Left forelimb (tissue), 1 donor: ENCODE measurements around the gene PPIB.
"Not testable (repeated sequence)": the region's sequence is repeated elsewhere in the genome, so short reads cannot be mapped to it uniquely, and the experiment has no call there.

Experiments
- DNase-seq: peaks from one replicate; pipeline ENCODE4 v3.0.0-alpha.2; 2018; ENCODE audit warnings: low spot score

PPIB gene

DNA sequence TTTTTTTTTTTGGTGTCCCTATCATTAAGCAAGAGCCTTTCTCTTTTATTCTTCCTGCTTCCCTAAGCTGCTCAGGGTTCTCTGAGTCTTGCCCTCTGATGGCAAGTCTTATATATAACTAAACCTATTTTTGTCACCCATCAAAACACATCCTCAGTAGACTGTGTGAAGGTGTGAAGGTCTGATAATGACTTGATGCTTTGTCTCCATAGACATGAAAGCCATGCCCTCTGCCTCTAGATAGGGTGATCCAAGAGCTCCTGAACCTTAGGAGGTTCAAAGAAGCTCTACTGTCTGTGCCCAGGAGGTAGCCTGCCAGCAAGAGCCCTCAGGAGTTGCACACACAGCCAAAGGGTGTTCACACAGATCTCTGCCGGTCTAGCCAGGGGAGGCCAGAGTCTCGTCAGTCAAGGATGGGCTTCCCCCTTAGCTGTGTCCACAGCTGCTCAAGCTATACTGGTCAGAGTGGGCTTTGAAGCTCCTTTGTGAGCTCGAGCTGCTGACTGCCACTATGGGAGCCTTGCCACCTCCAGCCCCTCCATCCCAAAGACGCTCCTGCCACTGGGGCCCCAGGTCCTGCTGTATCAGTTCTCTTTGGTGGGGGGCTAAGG is 24.4 kb downstream of the PPIB start:
- no peak for DNase-seq

DNA sequence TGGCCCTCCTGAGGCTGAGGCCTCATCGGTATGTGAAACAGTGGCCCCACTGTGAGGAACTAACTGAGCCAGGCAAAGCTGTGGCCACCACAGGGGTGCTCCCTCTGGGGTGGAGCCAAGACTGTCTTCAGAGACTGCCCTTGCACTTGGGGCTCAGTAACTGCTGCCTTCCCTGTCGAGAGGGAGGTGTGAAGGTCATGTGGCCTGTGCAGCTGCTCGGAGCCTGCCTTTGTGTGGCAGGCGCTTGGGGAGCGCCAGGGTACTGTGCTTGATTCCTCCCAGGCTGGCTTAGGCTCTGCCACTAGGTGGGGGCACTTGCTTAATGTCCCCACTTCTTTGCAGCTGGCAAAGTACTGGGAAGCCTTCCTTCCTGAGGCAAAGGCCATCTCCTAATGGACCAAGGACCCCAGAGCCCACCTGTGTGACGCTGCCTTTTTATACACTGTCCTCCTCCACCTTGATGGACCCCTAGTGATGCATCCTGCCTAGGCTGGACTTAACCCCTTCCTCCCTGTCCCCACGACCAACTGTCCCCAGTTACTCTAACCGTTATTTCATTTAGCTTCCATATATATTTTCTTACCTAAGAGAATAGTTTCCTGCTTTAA is 25.5 kb downstream of the PPIB start:
- no peak for DNase-seq

DNA sequence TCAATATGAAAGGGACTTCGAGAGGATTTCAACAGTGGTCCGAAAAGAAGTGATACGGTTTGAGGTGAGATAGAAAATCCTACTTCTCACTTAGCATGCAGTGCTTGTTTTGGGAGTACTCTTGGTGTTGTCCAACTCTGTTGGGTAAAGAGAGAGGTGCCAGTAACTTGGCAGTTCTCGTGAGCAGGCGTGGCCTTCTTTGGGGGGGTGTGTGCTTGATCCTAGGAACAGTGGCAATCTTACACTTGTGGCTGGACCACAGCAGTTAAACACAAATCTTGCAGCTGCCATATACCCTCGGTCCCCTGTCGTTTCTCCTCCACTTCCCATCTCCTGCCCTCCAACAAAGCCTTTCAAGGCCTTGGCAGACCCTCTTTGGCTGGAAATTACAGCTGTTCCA is 26.5 kb downstream of the PPIB start:
- no peak for DNase-seq

DNA sequence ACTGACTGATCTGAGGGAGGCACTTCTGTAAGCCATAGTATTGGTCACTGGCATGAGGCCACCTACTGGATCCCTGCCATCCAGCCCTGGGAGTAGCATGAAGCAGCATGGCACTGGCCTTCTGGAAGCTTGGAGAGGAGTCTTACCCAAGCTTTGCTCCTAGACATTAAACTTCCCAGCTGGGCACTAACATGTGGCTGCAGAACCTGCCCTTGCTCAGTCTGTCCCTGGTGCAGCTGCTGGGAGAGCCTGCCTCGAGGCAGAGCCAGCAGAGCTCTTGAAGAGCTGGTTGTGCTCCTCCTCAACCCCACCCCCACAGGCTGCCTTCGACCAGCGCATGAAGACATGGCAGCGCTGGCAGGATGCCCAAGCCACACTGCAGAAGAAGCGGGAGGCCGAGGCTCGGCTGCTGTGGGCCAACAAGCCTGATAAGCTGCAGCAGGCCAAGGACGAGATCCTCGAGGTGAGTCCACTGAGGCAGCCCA is 28.4 kb downstream of the PPIB start:
- no peak for DNase-seq

DNA sequence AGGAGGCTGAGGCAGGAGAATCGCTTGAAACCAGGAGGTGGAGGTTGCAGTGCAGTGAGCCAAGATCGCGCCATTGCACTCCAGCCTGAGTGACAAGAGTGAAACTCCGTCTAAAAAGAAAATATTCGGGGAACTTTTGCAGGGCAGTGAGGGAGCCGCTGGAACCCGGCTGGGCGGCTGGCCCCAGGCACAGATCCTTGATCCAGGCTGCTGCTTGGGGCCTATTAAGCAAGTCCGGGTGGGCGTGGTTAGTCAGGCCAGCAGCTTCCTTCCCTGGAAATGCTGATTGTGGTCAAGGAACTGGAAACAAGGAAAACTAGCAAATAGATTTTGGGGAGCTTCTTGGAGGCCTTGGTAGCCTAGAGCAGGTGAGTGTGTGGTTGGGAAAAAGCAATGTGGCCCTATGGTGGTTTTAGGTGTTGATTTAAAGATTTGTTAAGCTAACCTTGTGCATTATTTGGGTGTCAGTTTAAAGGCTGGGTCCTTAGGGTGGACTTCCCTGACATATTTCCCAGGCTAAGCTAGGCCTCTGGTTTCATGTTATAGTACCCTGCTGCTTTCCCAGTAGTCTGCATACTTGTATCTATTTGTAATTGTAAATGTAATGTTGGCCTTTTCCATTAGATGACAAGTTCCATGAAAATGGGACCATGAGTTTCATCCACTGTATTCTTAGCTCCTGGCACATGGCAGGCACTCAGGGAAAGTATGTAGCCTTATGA is 29.0 kb downstream of the PPIB start:
- no peak for DNase-seq

DNA sequence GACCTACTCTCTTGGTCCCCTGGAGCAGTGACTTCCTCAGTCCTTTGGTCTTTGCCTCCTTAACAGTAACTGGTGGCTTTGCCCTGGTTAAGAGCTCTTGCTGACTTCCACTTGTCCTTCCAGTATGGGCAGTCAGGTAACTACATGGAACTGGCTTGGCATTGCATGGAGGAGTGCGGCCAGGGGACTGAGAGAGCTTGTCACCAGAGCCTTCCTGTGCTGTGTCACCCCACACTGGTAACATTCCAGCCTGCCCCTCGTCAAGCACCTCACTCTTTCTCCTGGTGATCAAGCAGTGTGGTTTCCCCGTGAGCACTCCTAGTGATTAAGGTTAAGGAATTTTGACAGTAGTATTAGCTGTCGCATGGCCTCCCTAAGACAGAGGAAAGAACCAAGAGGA is 30.6 kb downstream of the PPIB start:
- no peak for DNase-seq

DNA sequence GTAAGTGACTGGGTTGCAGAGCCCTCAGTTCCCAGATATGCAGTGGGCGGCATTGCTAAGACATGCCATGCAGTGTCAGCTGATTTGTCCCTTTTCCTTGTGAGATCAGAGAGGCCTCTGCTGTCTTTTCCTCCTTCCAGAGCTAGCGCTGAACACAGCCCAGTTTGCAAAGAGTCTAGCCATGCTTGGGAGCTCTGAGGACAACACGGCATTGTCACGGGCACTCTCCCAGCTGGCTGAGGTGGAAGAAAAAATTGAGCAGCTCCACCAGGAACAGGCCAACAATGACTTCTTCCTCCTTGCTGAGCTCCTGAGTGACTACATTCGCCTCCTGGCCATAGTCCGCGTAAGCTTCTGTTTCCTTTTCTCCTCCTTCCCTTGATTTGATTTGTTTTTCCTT is 31.3 kb downstream of the PPIB start:
- no peak for DNase-seq

DNA sequence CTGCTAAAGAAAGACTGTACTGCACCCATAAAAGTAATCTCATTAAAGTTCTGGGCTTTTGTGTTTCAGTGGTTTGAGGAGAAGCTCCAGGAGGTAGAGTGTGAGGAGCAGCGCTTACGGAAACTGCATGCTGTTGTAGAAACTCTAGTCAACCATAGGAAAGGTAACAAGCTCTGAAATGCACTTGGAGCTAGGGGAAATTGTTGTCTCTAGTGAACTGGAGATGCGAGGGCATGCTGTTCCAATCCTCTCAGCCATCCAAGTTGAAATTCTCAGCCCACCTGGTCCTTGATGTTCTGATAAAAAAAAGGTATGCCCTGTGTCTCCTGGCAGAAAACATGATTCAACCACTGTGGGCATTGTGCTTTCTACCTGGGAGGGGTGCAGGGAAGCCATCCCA is 32.7 kb downstream of the PPIB start:
- DNase-seq: no peak

DNA sequence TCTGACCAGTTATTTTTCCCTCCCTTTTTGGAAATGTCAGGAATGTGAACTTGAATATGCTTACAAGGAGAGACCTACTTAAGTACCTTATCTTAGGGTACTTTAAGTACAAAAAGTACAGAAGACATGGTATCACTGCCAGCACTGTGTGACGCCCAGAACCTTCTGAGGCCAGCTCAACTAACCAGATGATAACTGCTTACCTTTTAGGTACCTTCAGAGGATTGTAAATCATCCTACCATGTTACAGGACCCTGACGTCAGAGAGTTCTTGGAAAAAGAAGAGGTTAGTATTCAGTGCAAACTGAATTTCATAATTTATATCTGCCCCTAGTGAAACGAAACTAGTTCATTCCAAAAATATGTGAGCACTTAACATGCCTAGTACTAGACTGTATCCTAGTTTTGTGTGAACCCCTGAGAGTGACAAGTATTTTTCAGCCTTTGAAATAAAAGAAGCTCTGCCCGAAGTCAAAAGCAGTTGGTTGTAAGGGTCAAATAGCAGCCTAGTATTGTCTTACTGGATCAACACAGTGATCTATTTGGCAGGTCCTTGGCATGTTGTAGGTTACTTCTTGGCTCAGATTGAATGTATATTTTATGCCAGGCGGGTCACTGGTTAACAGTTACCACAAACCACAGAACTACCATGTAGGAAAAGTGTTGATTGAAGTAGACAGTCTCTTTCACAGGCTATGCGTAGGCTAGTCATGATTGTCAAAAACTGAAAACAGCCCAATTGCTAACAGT is 35.1 kb downstream of the PPIB start:
- DNase-seq: no peak

DNA sequence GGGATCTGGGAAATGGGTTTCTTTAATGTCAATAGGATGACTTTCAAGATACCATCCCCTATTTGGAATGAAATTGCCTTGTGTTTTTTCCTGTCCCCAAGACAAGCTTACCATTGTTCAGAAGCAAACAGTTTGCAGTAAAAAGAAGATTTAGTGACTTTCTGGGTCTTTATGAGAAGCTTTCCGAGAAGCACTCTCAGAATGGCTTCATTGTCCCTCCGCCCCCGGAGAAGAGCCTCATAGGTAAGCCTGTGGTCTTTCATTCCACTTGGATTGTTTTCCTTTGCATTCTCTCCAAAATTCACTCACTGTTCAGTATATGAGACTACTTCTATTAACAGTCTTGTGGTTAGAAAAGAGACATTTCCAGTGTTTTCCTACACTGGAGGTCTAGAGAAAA is 36.8 kb downstream of the PPIB start:
- no peak for DNase-seq

DNA sequence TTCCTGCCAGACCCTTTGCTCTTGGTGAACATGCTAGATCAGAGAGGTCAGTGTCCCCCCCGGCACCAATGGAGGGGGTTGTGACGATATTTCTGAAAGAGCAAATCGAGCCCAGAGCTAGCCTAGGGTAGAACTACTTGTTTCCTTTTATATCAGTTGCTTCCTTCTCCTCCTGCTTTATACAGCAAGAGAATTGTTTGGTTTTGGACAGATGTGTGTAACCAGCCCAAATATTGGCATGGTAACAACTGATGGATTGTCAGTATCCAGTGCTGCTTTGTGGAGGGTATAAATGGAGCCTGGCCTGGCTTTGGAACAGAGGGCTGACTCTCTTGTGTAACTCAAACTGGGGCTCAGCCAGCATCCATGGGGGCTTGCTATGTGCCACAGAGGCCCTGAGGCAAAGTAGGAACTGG is 39.9 kb downstream of the PPIB start:
- no peak for DNase-seq

DNA sequence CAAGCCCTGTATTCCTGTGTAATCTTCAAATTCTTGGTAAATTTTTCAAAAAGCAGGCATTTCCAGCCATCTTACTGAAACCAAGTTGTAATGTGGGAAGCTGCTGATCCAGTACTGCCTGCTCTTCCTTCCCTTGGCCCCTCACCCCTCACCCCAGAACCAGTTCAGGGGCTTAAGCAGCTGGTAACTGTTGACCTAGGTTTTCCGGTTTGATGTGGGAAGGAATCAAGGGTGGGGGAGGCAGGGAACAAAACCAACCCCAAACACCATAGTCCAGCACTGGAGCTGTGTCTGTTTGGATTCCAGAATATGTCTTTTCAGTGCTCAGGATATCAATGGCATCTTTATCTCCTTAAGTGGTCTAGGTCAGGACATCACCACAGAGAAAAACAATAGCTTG is 40.4 kb downstream of the PPIB start:
- no peak for DNase-seq

DNA sequence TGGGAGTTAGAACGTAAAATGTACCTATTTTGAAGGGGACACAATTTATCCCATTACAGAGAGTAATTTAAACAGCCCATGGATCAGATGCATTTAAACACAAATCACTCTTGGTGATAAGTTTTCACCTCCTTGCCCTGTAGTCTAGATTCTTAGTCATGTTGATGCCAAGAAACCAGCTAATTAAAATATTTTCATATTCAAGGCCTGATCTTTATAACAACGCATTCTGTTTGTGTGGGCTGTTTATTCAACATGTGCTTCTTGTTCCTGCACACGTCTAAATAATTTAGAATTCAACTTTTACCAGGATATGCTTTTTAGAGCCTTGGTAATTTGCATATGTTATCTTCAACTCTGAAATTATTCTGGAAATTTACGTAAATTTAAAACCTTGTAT is 41.2 kb downstream of the PPIB start:
- no peak for DNase-seq

DNA sequence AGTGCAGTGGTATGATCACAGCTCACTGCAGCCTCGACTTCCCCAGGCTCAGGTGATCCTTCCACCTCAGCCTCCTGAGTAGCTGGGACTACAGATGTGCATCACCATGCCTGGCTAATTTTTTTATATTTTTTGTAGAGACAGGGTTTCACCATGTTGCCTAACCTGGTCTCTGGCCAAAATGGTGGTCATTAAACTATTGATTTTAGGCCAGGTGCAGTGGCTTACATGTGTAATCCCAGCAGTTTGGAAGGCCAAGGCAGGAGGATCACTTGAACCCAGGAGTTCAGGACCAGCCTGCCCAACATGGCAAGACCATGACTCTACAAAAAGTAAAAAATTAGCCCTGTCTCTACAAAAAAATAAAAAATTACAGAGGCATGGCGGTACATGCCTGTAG is 42.5 kb downstream of the PPIB start:
- not testable (repeated sequence) for DNase-seq

DNA sequence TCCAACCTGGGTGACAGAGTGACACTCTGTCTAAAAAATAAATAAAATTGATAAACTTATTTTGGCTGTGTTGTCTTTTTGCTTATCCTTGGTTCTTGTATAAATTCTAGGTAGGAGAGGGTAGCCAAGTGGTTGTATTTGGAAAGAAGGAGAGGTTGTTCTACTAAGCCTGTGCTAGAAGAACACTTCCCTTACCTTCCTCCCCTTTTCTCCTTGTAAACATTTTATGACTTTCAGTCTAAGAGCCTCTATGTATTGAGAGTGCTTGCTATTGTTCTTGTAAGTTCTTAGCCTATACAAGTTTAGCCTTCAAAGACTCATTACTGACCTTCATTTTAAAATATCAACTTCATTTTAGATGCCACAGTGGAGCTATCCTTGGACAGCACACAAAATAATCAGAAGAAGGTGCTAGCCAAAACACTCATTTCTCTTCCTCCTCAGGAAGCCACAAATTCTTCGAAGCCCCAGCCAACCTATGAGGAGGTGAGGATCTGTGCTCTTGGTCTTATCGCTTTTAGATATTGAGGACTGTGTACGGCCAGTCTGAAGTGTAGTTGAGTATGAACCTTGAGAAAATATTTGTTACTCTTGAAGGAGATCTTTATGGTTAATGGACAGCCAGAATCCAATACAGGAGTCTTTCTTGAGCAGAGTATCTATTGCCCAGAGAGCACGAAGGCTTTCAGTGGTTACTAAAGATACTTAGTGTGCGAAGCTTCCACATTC is 44.9 kb downstream of the PPIB start:
- DNase-seq: no peak

DNA sequence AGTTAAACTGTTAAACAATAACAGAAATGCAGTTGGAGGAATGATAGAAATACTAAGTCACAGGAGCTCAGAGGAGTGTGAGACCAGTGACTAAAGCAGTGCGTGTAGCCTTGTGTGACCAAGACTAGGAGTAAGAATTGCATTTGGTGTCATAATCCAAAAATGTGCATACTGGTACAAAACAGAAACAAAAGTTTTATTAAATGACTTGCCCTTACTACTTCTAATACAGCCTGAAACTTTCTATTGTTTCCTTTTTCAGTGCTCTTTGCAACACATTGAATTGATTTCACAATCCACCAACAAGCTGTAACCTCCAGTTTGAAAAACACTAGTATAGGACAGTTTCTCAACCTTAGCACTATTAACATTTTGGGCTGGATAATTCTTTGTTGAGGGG is 49.9 kb downstream of the PPIB start:
- no peak for DNase-seq

DNA sequence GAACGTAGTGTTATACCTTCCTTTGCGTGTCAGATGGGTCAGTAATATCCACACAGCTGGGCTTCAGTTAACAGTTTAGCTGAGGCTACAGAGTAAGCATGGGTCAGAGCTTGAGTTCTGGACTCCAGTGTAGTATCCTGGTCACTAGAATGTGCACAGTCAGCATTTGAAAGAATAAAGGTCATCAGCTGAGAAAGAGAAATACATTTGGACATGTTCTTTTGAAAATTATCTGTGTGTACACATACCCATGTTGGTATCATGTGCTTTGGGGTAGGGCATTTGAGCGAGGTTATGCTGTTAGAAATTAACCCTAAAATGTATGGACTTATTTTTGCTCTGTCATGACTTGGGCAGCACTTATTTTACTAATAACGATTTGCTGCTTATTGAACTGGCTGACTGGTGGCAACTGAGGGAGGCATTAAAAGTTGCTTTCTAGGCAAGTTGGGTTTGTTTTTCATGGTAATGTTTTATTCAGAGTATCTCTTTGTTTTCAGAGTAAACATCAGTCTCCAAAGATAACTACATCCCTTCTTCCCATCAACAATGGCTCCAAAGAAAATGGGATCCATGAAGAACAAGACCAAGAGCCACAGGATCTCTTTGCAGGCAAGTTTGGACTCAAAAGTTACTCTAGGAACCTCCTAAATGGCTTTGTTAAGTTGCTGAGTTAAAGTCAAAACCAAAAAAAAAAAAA is 50.6 kb downstream of the PPIB start:
- no peak for DNase-seq

DNA sequence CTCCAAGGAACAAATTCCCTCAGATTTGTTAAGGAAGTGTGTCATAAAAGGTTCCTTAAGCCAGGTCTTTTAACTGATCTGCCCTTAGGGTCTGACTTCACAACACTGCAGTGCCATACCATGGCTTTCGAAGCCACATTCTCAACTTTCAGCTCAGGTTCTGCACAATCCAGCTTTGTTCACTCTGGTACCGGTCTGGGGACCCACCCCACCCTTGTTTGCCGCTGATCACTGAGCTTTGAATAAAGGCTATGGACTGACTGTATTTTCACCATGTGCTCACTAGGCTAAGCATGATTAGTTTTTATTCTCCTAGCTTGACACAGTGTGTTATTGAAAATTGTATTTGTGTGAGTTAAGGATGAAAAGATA is 51.2 kb downstream of the PPIB start:
- DNase-seq: no peak

DNA sequence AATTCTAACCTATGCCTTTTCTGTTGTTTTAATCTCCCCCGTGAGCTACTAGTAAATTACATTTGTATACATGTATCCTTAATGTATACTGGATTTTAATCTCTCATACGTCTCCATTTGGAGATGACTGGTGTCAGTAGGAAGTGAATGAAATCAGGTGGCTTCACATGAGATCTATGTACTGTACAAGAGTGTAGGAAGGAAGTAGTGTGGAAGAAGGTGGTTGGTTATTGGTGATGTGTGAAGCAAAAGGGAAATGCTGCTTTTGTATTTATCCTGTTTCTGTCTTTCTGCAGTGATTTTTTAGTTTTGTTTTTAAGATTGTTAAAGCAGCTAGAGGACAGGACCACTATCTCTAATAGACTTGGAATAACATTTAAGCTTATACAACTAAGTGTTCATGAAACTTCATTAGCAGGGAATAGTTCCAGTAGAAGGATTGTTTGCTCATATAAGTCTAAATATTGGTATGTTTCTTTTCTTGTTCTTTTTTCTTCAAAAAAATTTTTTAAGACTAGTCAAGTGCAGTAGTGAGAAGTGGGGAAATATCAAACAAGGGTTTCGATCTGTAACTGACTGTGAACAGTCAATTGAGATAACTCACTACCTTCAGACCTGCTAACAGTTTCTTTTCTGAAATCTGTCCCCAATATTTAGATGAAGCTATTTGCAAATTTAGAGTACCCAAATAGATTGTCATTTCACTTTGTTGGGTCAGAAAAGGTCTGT is 51.7 kb downstream of the PPIB start:
- DNase-seq: no peak

DNA sequence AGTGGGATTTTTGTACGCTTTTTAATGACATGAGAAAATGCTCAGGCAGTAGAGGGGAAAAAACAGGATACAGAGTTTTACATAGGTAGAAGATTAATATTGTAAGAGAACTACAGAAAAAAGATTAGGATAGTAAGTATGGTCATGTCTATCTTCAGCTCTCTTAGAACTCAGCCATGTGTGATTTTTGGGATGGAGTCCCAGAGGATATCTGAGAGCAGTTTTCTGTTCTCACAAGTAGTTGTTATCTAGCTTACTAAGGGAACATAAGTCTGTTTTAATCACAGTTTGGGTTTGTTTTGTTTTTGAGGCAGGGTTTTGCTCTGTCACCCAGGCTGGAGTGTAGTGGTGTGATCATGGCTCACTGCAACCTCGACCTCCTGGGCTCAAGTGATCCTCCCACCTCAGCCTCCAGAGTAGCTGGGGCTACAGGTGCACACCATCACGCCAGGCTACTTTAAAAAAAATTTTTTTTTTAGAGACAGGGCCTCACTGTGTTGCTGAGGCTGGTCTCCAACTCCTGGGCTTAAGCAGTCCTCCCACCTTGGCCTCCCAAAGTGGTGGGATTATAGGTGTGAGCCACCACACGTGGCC is 52.6 kb downstream of the PPIB start:
- not testable (repeated sequence) for DNase-seq
